Activated CD4-positive, alpha-beta T cell treated with anti-CD3 and anti-CD28 coated beads, Interleukin-2, amount 50 U/mL, for 48 hours (primary cell): ENCODE data around the gene RPL39L.
A peak's percentile ranks its signal among the peaks of the same experiment; 100 is the strongest.
"Not testable (repeated sequence)": the region's sequence is repeated elsewhere in the genome, so short reads cannot be mapped to it uniquely, and the experiment has no call there.

Experiments
- DNase-seq, 2 experiments: peaks; one replicate each; pipeline ENCODE4 v3.0.0-alpha.2; 2020

RPL39L gene

DNA sequence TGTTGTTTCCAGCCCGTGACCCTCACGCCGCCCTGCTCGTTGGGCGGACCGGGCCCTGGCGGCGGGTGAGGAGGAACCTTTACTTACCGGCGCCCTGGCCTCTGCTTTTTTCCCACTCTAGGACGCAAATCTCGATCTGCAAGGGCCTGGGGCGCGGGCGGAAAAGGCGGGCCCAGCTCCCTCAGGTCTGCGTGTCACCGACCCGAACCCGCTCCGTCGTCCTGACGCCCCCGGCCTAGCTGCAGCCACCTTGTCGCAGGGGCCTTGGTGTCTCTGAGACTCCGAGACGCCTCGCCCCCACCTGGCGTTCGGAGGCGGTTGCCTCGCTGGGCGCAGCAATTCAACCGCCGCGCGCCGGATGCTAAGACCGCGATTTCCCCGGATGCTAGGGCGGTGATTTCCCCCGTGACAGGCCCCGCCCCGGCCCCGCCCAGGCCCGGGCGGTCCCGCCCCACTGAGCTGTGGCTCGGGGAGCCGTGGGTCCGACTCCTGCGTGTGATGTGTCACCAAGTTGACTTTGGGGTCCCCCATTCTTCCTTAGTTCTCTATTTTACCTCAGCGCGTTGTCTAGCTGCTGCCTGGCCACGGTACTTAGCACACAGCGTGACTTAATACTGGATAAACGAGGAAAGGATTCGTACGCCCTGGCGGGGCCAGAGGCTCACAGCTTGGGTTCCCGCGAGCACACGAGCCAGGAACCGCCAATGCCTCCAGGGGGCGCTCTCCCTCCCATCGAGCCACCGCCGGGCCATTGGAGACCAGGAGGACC lies at the start of gene RPL39L:
Gene RPL39L, minus strand, starts transcription at position 371 of the 769 bp plus-strand sequence. CDS start 18,196 bp downstream, outside the sequence.
- DNase-seq, result peak; percentile 92 to 93

DNA sequence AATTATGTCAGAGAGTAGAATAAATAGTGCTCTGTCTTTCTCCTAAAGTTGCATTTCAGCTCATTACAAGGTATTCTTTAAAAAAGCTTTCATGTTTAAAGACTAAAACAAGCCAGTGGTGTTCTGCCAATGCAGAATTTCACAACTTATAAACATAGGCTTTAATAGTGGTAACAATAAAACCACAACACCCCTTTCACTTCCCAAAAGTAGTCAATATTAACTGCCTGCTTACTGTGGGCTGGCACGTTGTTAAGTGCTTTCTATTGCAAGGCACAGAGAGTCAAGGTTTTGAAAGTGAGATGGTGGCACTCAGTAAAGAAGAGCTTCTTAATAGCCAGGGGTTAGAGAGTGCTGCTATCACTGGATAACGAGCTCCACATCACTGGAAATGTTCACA lies 49.6 kb upstream of the RPL39L start:
- no peak for DNase-seq

DNA sequence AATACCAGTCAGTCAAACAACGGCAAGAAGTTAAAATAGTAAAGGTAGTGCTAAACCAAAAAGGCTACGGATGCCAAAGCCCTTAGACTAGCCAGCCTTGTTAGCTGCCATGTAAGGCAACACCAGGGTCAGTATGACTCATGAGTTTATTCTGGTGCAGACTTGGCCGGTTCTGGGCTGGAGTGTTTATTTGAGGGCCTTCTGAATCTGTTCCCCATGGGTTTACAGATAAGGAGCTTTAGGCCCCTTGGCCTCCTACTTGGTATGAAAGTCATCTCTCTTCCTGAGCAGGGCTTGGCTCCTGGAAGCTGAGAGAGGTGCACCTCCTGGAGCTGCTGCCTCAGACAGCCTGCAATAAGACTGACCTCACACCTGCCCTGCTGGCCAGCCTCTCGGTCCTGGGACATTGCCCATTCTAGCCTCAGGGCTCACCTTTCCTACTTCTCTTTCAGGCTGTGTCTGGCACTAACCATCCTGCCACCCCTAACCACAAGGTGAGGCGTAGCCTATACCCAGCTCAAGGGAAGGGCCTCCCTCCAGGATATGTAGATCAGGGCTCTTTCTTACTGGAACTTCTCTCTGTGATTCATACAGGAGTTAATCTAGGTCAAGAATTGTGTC lies 47.6 kb upstream of the RPL39L start:
- no peak for DNase-seq

GRCh38 chr3:187186375-187186774 lies 47.1 kb upstream of the RPL39L start:
- no peak for DNase-seq

DNA sequence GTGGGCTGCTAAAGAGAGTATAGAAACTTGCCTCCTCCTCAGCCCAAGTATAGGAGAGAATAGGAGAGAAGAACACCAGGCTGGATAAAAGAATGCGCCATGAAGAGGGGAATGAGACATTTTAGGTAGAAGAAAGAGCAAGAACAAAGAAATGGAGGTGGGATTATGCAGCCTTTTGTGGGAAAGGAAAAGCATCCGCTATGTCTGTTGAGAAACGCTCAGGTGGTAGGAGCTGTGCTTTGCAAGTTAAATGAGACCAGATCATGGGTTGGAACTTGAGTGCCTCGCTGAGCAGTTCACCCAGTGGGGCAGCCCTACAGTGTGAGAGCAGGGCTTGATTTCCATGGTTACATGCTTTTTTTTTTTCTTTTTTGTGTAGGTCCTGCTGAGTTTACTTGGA lies 46.5 kb upstream of the RPL39L start:
- DNase-seq, result no peak

GRCh38 chr3:187183903-187184302 lies 44.6 kb upstream of the RPL39L start:
- no peak for DNase-seq

DNA sequence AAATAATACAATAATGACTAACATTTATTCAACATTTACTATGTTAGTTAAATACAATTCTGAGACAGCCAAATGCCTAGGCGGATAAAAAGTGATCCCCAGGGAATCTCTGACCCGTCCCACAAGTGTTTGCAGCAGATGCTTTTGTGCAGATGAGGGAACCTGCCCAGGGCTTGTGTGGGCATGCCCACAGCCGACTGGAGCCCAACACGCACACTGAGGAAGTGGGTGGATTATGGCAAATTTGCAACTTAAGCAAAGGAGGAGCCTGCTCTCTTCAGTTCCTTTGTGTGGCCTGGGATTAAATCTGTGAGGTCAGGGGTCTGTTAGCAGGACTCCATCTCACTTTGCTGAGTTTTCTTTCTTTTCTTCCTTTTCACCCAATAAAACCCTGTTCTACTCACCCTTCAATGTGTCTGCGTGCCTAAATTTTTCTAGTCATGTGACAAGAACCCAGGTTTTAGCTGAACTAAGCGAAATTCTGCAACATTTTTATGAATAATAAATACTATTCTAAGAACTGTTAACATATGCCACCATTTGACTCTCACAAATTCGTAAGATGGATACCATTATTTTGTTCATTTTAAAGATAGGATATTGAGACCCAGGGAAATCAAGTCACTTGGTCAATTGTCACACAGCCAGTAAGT lies 44.0 kb upstream of the RPL39L start:
- no peak for DNase-seq

DNA sequence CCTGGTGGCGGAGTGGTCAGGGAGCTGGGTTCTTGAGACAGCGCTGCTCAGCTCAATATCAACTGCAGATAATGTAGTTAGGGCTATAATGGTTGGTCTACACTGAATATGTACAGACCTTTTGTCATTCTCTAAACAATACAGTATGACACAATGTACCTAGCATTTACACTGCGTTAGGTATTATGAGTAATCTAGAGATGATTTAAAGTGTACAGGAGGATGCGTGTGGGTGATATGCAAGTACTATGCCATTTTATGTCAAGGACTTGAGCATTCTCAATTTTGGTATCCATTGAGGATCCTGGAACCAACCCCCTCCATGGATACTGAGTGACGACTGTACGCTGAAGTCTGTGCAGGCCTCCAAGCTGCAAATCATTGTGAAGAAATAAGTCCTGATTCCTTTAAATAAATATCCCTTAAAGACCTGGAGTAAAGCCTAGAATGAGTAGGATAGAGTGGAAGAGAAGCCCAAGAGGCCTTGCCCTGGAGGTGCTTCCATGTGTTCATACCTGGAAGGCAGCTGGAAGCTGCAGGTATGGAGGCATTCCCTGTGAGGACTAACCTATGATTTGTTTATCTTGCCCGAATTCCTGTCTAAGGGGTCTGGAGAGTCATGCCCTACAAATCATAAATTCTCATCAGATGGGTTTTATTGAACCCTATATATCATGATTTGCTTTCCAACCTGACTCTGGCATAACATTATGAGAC lies 42.3 kb upstream of the RPL39L start:
- no peak for DNase-seq

DNA sequence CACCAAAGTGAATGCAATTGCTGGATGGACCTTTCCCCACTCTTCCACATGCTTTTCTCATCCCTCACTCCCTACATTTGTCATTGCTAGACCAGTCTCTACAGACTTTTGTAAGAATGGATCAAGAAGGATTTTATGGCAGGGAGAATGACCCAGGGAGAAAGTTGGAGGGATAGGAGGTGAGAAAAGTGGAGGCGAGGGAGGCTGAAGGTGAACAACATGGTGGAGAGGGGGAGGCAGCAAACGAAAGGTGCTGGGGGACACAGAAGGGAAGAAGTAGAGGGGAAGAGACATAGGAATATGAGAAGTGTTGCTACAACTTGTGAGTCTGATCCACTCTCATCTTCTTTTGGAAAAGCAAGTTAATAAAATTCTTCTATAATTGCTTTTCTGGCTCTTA lies 33.6 kb upstream of the RPL39L start:
- DNase-seq, result no peak

GRCh38 chr3:187170911-187171310 lies 31.6 kb upstream of the RPL39L start:
- DNase-seq, result not testable (repeated sequence)

DNA sequence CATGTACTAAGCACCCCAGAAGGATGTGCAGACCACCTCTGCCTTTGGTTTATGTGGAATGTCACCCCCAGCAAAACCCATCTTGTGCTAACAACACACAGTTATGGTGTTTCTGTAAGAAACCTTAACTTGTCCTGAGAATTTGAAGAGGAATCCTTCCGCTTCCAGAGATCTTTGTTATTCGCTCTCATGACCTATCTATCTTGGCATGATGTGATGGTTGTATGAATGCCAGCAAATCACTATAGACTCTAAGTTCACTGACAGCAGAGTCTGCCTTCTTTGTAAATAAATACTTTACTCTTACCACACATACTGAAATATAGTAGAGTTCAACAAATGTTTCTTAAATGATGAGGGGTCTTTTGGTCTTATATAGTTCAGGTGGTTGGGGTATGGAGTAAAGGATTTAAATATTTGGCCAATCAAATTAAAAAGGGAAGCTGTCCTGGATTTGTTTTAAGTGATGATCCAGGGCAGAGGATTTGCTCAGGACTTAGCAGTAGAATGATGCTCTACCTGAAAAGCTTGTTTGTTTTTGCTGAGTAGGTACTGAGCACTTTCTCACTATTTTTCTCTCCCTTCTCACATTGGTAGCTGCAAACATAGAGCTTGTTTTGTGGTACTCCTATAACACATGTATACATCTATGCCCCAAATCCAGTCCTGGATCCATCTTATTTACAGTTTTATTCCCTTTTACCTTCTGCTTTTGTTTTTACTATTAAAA lies 30.1 kb upstream of the RPL39L start:
- DNase-seq, result no peak

DNA sequence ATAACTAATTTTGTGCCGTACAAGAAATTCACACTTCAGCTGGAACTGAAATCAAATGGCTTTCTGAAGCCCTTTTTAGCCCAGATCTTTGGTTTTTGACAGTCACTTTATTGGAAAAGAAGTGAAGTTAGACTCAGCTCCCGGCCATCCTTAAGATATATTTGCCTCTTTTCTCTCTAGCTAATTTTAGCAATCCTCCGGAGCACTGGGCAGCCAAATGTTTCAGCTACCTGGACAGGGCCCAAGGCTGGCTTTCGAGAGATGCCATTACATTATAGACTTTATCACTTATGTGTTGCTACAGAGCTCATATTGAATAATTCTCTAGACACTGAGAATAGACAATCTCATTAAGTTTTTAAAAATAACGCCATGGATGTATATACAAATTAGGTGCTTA lies 28.5 kb upstream of the RPL39L start:
- DNase-seq, result no peak

DNA sequence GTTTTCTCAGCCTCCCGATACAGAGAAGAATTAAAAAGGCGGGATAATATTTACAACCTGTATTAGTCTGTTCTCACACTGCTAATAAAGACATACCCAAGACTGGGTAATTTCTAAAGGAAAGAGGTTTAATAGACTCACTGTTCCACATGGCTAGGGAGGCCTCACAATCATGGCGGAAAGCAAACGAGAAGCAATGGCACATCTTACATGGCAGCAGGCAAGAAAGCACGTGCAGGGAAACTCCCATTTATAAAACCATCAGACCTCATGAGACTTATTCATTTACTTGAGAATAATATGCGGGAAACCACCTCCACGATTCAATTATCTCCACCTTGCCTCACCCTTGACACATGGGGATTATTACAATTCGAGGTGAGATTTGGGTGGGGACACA lies 27.5 kb upstream of the RPL39L start:
- no peak for DNase-seq

DNA sequence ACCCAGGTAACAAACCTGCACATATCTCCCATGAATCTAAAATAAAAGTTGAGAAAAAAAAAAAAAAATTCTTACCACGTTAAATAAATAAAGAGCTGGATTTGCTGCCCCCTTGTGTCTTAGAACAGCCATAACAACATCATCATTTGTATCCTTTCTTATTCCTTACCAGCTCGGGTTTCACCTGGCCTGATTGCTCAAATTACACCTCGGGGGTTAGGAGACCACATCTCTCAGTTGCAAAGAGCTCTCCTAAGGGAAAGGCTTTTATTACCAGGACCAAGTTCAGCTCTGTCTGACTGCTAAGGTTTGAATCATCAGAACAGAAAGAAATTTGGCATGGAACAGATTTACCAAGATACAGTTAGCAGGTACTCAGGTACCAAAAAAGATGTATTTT lies 25.8 kb upstream of the RPL39L start:
- peak; percentile 5 to 13 for DNase-seq

GRCh38 chr3:187162265-187162953 lies 23.1 kb upstream of the RPL39L start:
- DNase-seq, result no peak

- no peak for DNase-seq
Observed at GRCh38 chr3:187161556-187161955, 22.3 kb upstream of the RPL39L start.

- peak; percentile 75 to 80 for DNase-seq
Observed at GRCh38 chr3:187150599-187150998, 11.3 kb upstream of the RPL39L start.

GRCh38 chr3:187150186-187150585 lies 10.9 kb upstream of the RPL39L start:
- no peak for DNase-seq

DNA sequence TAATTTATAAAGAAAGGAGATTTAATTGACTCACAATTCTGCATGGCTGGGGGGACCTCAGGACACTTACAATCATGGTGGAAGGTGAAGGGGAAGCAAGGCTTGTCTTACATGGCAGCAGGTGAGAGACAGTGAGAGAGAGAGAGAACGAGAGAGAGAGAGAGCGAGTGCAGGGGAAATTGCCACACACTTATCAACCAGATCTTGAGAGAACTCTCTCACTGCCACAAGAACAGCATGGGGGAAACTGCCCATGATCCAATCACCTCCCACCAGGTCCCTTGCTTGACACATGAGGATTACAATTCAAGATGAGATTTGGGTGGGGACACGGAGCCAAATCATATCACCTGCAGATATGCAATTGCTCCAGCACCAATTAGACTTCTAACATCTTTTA lies 7.1 kb upstream of the RPL39L start:
- no peak for DNase-seq

- no peak for DNase-seq
Observed at GRCh38 chr3:187145149-187145895, 6.0 kb upstream of the RPL39L start.

- no peak for DNase-seq
Observed at GRCh38 chr3:187139895-187140253, 578 bp upstream of the RPL39L start.
